C4-2B (cell line): Measurements from ENCODE around the gene SFXN3.

ENCODE experiments used
- ZFX ChIP-seq: fragments of 450-650 bp; IDR thresholded peaks from 2 replicates; pipeline ENCODE4 v1.6.1; 2017
- TF ChIP-seq, protein P1 (sequence below): fragments of 450-650 bp; conservative IDR thresholded peaks from 2 replicates; pipeline ENCODE4 v1.5.1; 2017; ENCODE audit warnings: mild to moderate bottlenecking

DNA sequence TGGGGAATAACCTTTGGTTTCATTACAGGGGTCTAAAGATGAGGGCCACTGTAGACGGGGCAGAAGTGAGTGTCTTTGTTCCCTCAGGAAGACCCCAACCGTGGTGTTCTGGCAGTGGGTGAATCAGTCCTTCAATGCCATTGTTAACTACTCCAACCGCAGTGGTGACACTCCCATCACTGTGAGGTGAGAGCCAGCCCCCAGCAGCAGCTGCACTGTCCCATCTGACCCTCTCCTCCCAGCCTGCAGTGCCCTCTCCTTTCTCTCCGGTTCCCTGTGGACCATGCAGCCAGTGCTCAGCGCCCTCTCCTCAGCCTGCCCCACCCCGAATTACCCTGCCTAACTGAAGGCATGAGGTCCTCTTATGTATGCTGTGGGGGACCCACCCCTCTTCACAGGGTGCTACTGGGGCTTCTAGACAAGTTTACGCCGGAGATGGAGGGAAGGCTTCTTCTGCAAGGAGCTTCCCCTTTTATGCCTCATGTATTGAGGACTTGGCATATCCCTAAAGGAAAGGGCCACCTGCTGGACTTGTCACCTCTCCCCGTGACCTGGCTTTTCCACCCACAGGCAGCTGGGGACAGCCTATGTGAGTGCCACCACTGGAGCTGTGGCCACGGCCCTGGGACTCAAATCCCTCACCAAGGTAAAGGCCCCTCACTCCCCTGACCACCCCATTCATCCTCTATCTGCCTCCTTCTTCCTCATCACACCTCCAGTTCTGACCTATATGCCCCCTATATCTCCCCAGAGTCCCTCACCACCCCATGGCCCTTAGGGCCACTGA is 5.1 kb downstream of the SFXN3 start:
- TF ChIP-seq, protein P1, sequence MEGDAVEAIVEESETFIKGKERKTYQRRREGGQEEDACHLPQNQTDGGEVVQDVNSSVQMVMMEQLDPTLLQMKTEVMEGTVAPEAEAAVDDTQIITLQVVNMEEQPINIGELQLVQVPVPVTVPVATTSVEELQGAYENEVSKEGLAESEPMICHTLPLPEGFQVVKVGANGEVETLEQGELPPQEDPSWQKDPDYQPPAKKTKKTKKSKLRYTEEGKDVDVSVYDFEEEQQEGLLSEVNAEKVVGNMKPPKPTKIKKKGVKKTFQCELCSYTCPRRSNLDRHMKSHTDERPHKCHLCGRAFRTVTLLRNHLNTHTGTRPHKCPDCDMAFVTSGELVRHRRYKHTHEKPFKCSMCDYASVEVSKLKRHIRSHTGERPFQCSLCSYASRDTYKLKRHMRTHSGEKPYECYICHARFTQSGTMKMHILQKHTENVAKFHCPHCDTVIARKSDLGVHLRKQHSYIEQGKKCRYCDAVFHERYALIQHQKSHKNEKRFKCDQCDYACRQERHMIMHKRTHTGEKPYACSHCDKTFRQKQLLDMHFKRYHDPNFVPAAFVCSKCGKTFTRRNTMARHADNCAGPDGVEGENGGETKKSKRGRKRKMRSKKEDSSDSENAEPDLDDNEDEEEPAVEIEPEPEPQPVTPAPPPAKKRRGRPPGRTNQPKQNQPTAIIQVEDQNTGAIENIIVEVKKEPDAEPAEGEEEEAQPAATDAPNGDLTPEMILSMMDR = no peak
- no peak for TF ChIP-seq ZFX
